ENCODE results near the gene LILRA1.

DNA sequence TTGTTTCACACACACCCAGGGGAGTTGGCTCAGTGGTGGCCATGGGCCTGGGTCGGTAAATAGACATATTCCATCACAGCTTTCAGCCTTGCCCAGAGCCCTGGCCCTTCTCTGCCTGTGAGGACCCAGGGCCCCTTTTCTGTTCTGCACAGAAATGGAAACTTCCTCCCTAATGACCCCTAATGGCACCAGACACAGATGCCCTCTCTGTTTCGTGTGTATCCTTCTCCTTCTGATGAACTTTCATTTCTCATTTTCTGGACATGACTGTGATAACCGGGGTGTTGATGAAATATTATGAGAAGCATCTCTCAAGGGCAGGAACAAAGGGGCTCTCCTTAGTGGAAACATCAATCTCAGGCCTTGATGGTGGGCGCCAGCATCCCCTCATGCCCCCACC lies 12.8 kb downstream of the LILRA1 start:
- no peak for TF ChIP-seq POLR2A (IDR thresholded peaks at IDR 0.05; ENCODE audit: low read depth, low read length)
- TF ChIP-seq POLR2AphosphoS5 (IDR thresholded peaks at IDR 0.05; ENCODE audit: low read depth, low read length) = no peak
- no peak for TF ChIP-seq POU2F2 (IDR thresholded peaks at IDR 0.05; ENCODE audit: low read depth, low read length)
- no peak for TF ChIP-seq TAF1 (IDR thresholded peaks at IDR 0.05; ENCODE audit: low read depth, low read length)

Measured in GM12891 (cell line).